H9 (cell line): ENCODE results near the gene KLHDC9. TPM values are rescaled to one million over a fixed set of nuclear protein-coding genes. Genes with fewer than 3 reads are reported as not detected.

Experiments used
- DNase-seq: peaks from one replicate; pipeline ENCODE4 v3.0.0-alpha.2; 2017
- H2AFZ ChIP-seq: one replicate; pipeline ENCODE4 v1.6.1; 2013; ENCODE audit warnings: mild to moderate bottlenecking, low read length, control low read depth, moderate library complexity
- H2AK5ac ChIP-seq: 2 replicates; pipeline ENCODE4 v1.6.1; 2013; ENCODE audit warnings: low read length, control low read depth, mixed read lengths; ENCODE audit not compliant: insufficient read length
- H2BK120ac ChIP-seq: one replicate; pipeline ENCODE4 v1.6.1; 2013; ENCODE audit warnings: low read depth, mild to moderate bottlenecking, low read length, control low read depth, inconsistent platforms; ENCODE audit not compliant: poor library complexity, severe bottlenecking
- H2BK12ac ChIP-seq: 2 replicates; pipeline ENCODE4 v1.6.1; 2013; ENCODE audit warnings: low read length, control low read depth, mixed read lengths, low read depth; ENCODE audit not compliant: insufficient read length
- H2BK15ac ChIP-seq: 2 replicates; pipeline ENCODE4 v1.6.1; 2013; ENCODE audit warnings: low read depth, low read length, control low read depth
- H2BK20ac ChIP-seq: one replicate; pipeline ENCODE4 v1.6.1; 2013; ENCODE audit warnings: low read depth, mild to moderate bottlenecking, low read length, control low read depth, inconsistent platforms; ENCODE audit not compliant: poor library complexity, severe bottlenecking
- H2BK5ac ChIP-seq: 2 replicates; pipeline ENCODE4 v1.6.1; 2013; ENCODE audit warnings: low read length, control low read depth, mixed read lengths; ENCODE audit not compliant: insufficient read length
- H3K14ac ChIP-seq: 2 replicates; pipeline ENCODE4 v1.6.1; 2013; ENCODE audit warnings: low read length, control low read depth; ENCODE audit not compliant: insufficient read depth
- H3K18ac ChIP-seq: 2 replicates; pipeline ENCODE4 v1.6.1; 2013; ENCODE audit warnings: low read depth, mild to moderate bottlenecking, mixed read lengths, low read length, control low read depth; ENCODE audit not compliant: insufficient read length
- H3K23ac ChIP-seq: 2 replicates; pipeline ENCODE4 v1.6.1; 2013; ENCODE audit warnings: low read length, control low read depth, mixed read lengths, low read depth; ENCODE audit not compliant: insufficient read length
- H3K23me2 ChIP-seq: 2 replicates; pipeline ENCODE4 v1.6.1; 2013; ENCODE audit warnings: low read depth, mild to moderate bottlenecking, mixed read lengths, low read length, control low read depth; ENCODE audit not compliant: insufficient read length, poor library complexity, severe bottlenecking
- H3K27ac ChIP-seq: 2 replicates; pipeline ENCODE4 v1.5.1; 2013; ENCODE audit warnings: low read length, control low read depth, mixed read lengths, low read depth; ENCODE audit not compliant: insufficient read length
- H3K27me3 ChIP-seq: 2 replicates; pipeline ENCODE4 v1.6.1; 2013; ENCODE audit warnings: low read length, control low read depth, inconsistent platforms; ENCODE audit not compliant: insufficient read depth
- H3K4ac ChIP-seq: 2 replicates; pipeline ENCODE4 v1.6.1; 2013; ENCODE audit warnings: low read depth, mild to moderate bottlenecking, control low read depth, inconsistent platforms, low read length, moderate library complexity
- H3K4me1 ChIP-seq: 2 replicates; pipeline ENCODE4 v1.6.1; 2013; ENCODE audit warnings: low read length, control low read depth, inconsistent platforms; ENCODE audit not compliant: insufficient read depth
- H3K4me2 ChIP-seq: 2 replicates; pipeline ENCODE4 v1.6.1; 2013; ENCODE audit warnings: low read length, control low read depth, mixed read lengths; ENCODE audit not compliant: insufficient read length, insufficient read depth
- H3K56ac ChIP-seq: 2 replicates; pipeline ENCODE4 v1.6.1; 2013; ENCODE audit warnings: low read depth, mild to moderate bottlenecking, mixed read lengths, low read length, control low read depth; ENCODE audit not compliant: insufficient read length
- H3K79me1 ChIP-seq: 2 replicates; pipeline ENCODE4 v1.6.1; 2013; ENCODE audit warnings: low read depth, mild to moderate bottlenecking, moderate library complexity, low read length, control low read depth, inconsistent platforms; ENCODE audit not compliant: insufficient read depth, poor library complexity, severe bottlenecking
- H3K79me2 ChIP-seq: 2 replicates; pipeline ENCODE4 v1.6.1; 2013; ENCODE audit warnings: low read length, control low read depth, inconsistent platforms; ENCODE audit not compliant: insufficient read depth
- H3K9ac ChIP-seq: 2 replicates; pipeline ENCODE4 v1.6.1; 2013; ENCODE audit warnings: low read length, control low read depth, mixed read lengths; ENCODE audit not compliant: insufficient read length; ENCODE audit errors: extremely low read depth
- H3K9me3 ChIP-seq: one replicate; pipeline ENCODE4 v1.6.1; 2013; ENCODE audit warnings: low read depth, low read length, inconsistent platforms; ENCODE audit not compliant: control insufficient read depth
- H3T11ph ChIP-seq: one replicate; pipeline ENCODE4 v1.6.1; 2013; ENCODE audit warnings: mild to moderate bottlenecking, low read length, control low read depth, inconsistent platforms
- H4K20me1 ChIP-seq: one replicate; pipeline ENCODE4 v1.6.1; 2013; ENCODE audit not compliant: control insufficient read depth, insufficient read length, insufficient read depth
- H4K5ac ChIP-seq: 2 replicates; pipeline ENCODE4 v1.6.1; 2013; ENCODE audit warnings: low read depth, mild to moderate bottlenecking, mixed read lengths, low read length, control low read depth; ENCODE audit not compliant: insufficient read length
- H4K8ac ChIP-seq: replicated peaks from 2 replicates; pipeline ENCODE4 v1.6.1; 2013; ENCODE audit warnings: low read length, control low read depth, mixed read lengths, low read depth; ENCODE audit not compliant: insufficient read length
- H4K91ac ChIP-seq: 2 replicates; pipeline ENCODE4 v1.6.1; 2013; ENCODE audit warnings: low read depth, mild to moderate bottlenecking, moderate library complexity, mixed read lengths, low read length, control low read depth; ENCODE audit not compliant: insufficient read length
- H3K27ac Mint-ChIP-seq, 3 experiments: 2 replicates in 2 of 3; 3 replicates in 1 of 3; pipeline ENCODE4 v1.8.0; 2020 to 2021; ENCODE audit warnings: mixed read lengths in 3 of 3, mild to moderate bottlenecking in 1 of 3, moderate library complexity in 1 of 3
- H3K27me3 Mint-ChIP-seq: 2 replicates; pipeline ENCODE4 v1.8.0; 2021; ENCODE audit warnings: low read depth, mild to moderate bottlenecking, moderate library complexity, mixed read lengths
- H3K36me3 Mint-ChIP-seq, 3 experiments: 2 replicates in 2 of 3; 3 replicates in 1 of 3; pipeline ENCODE4 v1.8.0; 2020 to 2021; ENCODE audit warnings: low read depth in 3 of 3, mixed read lengths in 3 of 3; ENCODE audit not compliant: insufficient read depth in 1 of 3
- H3K4me1 Mint-ChIP-seq, 2 experiments: 2 replicates each; pipeline ENCODE4 v1.8.0; 2020; ENCODE audit warnings: mixed read lengths in 2 of 2
- H3K4me3 Mint-ChIP-seq, 2 experiments: 2 replicates in 1 of 2; 3 replicates in 1 of 2; pipeline ENCODE4 v1.8.0; 2020 to 2021; ENCODE audit warnings: mild to moderate bottlenecking in 2 of 2, mixed read lengths in 2 of 2, moderate library complexity in 1 of 2
- H3K9me3 Mint-ChIP-seq, 2 experiments: 2 replicates in 1 of 2; 3 replicates in 1 of 2; pipeline ENCODE4 v1.8.0; 2020; ENCODE audit warnings: mild to moderate bottlenecking in 2 of 2, mixed read lengths in 2 of 2, moderate library complexity in 1 of 2
- WGBS: extraction: QIAGEN DNeasy Blood & Tissue Kit; methylation state at CpG from one replicate; pipeline ENCODE4 v1.1.7; 2013; ENCODE audit warnings: missing lambda C conversion rate, low lambda C conversion rate, mixed read lengths; ENCODE audit not compliant: insufficient read length; ENCODE audit errors: extremely low coverage; 5-methylcytosine and 5-hydroxymethylcytosine counted together
- total RNA-seq: library from RNA; stranded (reverse); gene quantifications from 2 replicates; pipeline ENCODE4 v1.2.1, GENCODE V29; 2021
- TF ChIP-seq, protein P1 (sequence below): fragments of 200-600 bp; sonication (generic); conservative IDR thresholded peaks from 3 replicates; pipeline ENCODE4 v1.8.0; 2021; ENCODE audit warnings: antibody characterized with exemption, mild to moderate bottlenecking

The KLHDC9 gene
- total RNA-seq, 1 experiment from 2014 or later: 6.6 TPM

DNA sequence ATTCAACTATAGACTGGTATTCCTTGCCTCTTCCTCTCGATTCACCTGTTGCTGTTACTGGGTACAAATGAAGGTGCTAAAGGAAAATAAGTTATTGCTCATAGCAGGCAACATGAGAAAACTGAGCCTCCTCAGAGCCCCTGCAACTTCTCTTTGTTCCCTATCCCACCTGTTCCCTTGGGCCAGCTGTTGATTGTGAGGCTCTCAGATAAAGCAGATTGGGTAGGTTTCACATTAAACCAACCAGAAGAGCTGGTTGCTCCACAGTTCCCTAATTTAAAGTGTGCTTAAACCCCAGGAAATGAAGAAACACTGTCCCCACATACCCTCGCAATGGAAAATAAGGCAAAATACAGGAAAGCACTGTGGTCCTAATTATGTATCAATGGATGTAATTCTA, 29.5 kb downstream of the KLHDC9 start:
- Histone ChIP-seq H2BK20ac (no peak overlapping the region), H3K79me1 (peaks cover 5% of the 10 kb centered on the region), H3T11ph (no peak overlapping the region), H2AFZ (no peak overlapping the region), H3K4me1 (no peaks in the 10 kb centered on the region), H3K56ac (no peak overlapping the region), H4K5ac (no peak overlapping the region), H4K91ac (no peak overlapping the region), H3K4ac (no peak overlapping the region), H2BK120ac (no peak overlapping the region), H4K20me1 (no peaks in the 10 kb centered on the region), H2BK5ac (no peak overlapping the region), H2BK15ac (no peak overlapping the region), H3K79me2 (0 out of 2 replicates have a peak, but pooled peaks cover 4% of the 10 kb centered on the region), H3K18ac (no peak overlapping the region), H3K14ac (no peak overlapping the region), H3K27ac (no peak overlapping the region), H4K8ac (no peak overlapping the region), H3K27me3 (no peaks in the 10 kb centered on the region), H2BK12ac (no peak overlapping the region), H3K9me3 (no peaks in the 10 kb centered on the region), H3K4me2 (no peak overlapping the region), H3K23me2 (peaks cover 8% of the 10 kb centered on the region), H2AK5ac (no peak overlapping the region), H3K23ac (no peak overlapping the region), H3K9ac (no peak overlapping the region)
- DNase-seq: no peak
- Mint-ChIP-seq H3K36me3 (peaks cover 27 to 69% (median 67%) of the 10 kb centered on the region in 3 experiments; a peak in 6 of 7 replicates), H3K4me3 (no peak overlapping the region), H3K27ac (no peak overlapping the region), H3K9me3 (no peaks in the 10 kb centered on the region; a peak in 1 of 5 replicates), H3K4me1 (peaks cover 18 to 19% of the 10 kb centered on the region in 2 experiments), H3K27me3 (no peaks in the 10 kb centered on the region)
- WGBS: no CpG with 5 or more reads among the region's 2 CpGs
- TF ChIP-seq, protein P1, sequence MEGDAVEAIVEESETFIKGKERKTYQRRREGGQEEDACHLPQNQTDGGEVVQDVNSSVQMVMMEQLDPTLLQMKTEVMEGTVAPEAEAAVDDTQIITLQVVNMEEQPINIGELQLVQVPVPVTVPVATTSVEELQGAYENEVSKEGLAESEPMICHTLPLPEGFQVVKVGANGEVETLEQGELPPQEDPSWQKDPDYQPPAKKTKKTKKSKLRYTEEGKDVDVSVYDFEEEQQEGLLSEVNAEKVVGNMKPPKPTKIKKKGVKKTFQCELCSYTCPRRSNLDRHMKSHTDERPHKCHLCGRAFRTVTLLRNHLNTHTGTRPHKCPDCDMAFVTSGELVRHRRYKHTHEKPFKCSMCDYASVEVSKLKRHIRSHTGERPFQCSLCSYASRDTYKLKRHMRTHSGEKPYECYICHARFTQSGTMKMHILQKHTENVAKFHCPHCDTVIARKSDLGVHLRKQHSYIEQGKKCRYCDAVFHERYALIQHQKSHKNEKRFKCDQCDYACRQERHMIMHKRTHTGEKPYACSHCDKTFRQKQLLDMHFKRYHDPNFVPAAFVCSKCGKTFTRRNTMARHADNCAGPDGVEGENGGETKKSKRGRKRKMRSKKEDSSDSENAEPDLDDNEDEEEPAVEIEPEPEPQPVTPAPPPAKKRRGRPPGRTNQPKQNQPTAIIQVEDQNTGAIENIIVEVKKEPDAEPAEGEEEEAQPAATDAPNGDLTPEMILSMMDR: no peak
